ENCODE results near the gene PRAME.
A peak's percentile ranks its signal among the peaks of the same experiment; 100 is the strongest.
"Not testable (repeated sequence)": the region's sequence is repeated elsewhere in the genome, so short reads cannot be mapped to it uniquely, and the experiment has no call there.

PRAME gene

GRCh38 chr22:22520667-22521602 is 38.1 kb downstream of the PRAME start:
- DNase-seq, result no peak

- DNase-seq, result no peak
These were observed 38.9 kb downstream of the PRAME start, which contains the start of gene ZNF280A for GRCh38 chr22:22520020-22520656. TSS of gene ZNF280A (minus strand) at chr22:22520270. CDS start at chr22:22515630, 4,640 bp downstream.

GRCh38 chr22:22519591-22519990 is 39.5 kb downstream of the PRAME start:
- no peak for DNase-seq

GRCh38 chr22:22516992-22517391 is 42.1 kb downstream of the PRAME start:
- no peak for DNase-seq

GRCh38 chr22:22515890-22516289 is 43.2 kb downstream of the PRAME start:
- DNase-seq, result no peak

- peak; percentile 28 for DNase-seq
These were observed 44.6 kb downstream of the PRAME start for GRCh38 chr22:22514431-22514830.

GRCh38 chr22:22513619-22514018 is 45.4 kb downstream of the PRAME start:
- DNase-seq, result no peak

GRCh38 chr22:22512951-22513350 is 46.1 kb downstream of the PRAME start:
- no peak for DNase-seq

GRCh38 chr22:22510833-22511232 is 48.2 kb downstream of the PRAME start:
- not testable (repeated sequence) for DNase-seq

- not testable (repeated sequence) for DNase-seq
These were observed 49.2 kb downstream of the PRAME start for GRCh38 chr22:22509912-22510311.

- peak; percentile 85 for DNase-seq
These were observed 50.5 kb downstream of the PRAME start, which contains the start of gene ZNF280B for GRCh38 chr22:22508274-22509176. TSS of gene ZNF280B (minus strand) at chr22:22508742. CDS start at chr22:22489398, 19,344 bp downstream.

- no peak for DNase-seq
These were observed 51.3 kb downstream of the PRAME start for GRCh38 chr22:22507743-22508273.

- no peak for DNase-seq
These were observed 52.3 kb downstream of the PRAME start for GRCh38 chr22:22506736-22507135.

- DNase-seq, result no peak
These were observed 60.8 kb downstream of the PRAME start for GRCh38 chr22:22498267-22498666.
